Fibroblast of lung (primary cell): ENCODE measurements around the gene KRTAP10-5. TPM values are rescaled to one million over a fixed set of nuclear protein-coding genes. Genes with fewer than 3 reads are reported as not detected.

Experiments
- DNase-seq, 2 donors: peaks; one replicate each; pipeline versions ENCODE4 v3.0.0 to v3.0.0-alpha.2; 2010; ENCODE audit warnings: low read depth in 2 of 2
- H2AFZ ChIP-seq: 2 replicates; pipeline ENCODE4 v1.5.1; 2012; ENCODE audit warnings: low read length, control low read depth, inconsistent platforms
- H3K27ac ChIP-seq: 2 replicates; pipeline ENCODE4 v1.5.1; 2011; ENCODE audit warnings: low read length, control low read depth; ENCODE audit not compliant: insufficient read depth
- H3K27me3 ChIP-seq: 2 replicates; pipeline ENCODE4 v1.5.1; 2011; ENCODE audit warnings: mild to moderate bottlenecking, low read length; ENCODE audit not compliant: control insufficient read depth, insufficient read depth
- H3K36me3 ChIP-seq: 2 replicates; pipeline ENCODE4 v1.5.1; 2011; ENCODE audit warnings: low read length; ENCODE audit not compliant: control insufficient read depth, insufficient read depth
- H3K4me1 ChIP-seq: 2 replicates; pipeline ENCODE4 v1.5.1; 2011; ENCODE audit warnings: low read length; ENCODE audit not compliant: control insufficient read depth, insufficient read depth; ENCODE audit errors: extremely low read depth
- H3K4me2 ChIP-seq: 2 replicates; pipeline ENCODE4 v1.5.1; 2011; ENCODE audit warnings: low read length, control low read depth; ENCODE audit not compliant: insufficient read depth; ENCODE audit errors: extremely low read depth
- H3K4me3 ChIP-seq, 4 experiments: fragments of 200-600 bp in 1 of 4; sonication (generic) in 1 of 4; replicated peaks in 1 of 4; 2 replicates each; pipeline ENCODE4 v1.5.1; 2011 to 2016; ENCODE audit warnings: low read length in 4 of 4, low read depth in 3 of 4, mild to moderate bottlenecking in 3 of 4, control low read depth in 2 of 4, inconsistent platforms in 1 of 4, mixed read lengths in 1 of 4; ENCODE audit not compliant: insufficient read depth in 1 of 4; ENCODE audit errors: control extremely low read depth in 1 of 4
- H3K79me2 ChIP-seq: 2 replicates; pipeline ENCODE4 v1.5.1; 2012; ENCODE audit warnings: mild to moderate bottlenecking, low read length, inconsistent platforms; ENCODE audit not compliant: control insufficient read depth, insufficient read depth
- H3K9ac ChIP-seq: 2 replicates; pipeline ENCODE4 v1.5.1; 2011; ENCODE audit warnings: mild to moderate bottlenecking, low read length, control low read depth; ENCODE audit not compliant: insufficient read depth
- H3K9me3 ChIP-seq: 2 replicates; pipeline ENCODE4 v1.5.1; 2012; ENCODE audit warnings: low read depth, low read length; ENCODE audit not compliant: control insufficient read depth, insufficient read depth
- H4K20me1 ChIP-seq: 2 replicates; pipeline ENCODE4 v1.5.1; 2011; ENCODE audit warnings: low read length; ENCODE audit not compliant: control insufficient read depth, insufficient read depth; ENCODE audit errors: extremely low read depth
- EZH2 ChIP-seq: IDR thresholded peaks from 2 replicates; pipeline ENCODE4 v1.5.1; 2012; ENCODE audit warnings: low read length, control low read depth, mild to moderate bottlenecking; ENCODE audit errors: missing control alignments
- polyA plus RNA-seq, 2 donors: library from polyadenylated mRNA; depleted of rRNA in 1 of 2; stranded (reverse) in 1 of 2; unstranded in 1 of 2; fragments of >200 nt; gene quantifications; 2 replicates each; pipeline ENCODE4 v1.2.1, GENCODE V29; 2011 to 2012; ENCODE audit warnings: missing spikeins in 1 of 2
- total RNA-seq: library from RNA; depleted of rRNA; stranded (reverse); fragments of >200 nt; gene quantifications from 2 replicates; pipeline ENCODE4 v1.2.1, GENCODE V29; 2014
- TF ChIP-seq, protein P1 (sequence below), 2 donors: IDR thresholded peaks in 1 of 2; conservative IDR thresholded peaks in 1 of 2; 1 replicate in 1 of 2; 2 replicates in 1 of 2; pipeline ENCODE4 v1.5.1; 2011 to 2012; ENCODE audit warnings: low read length in 2 of 2, control low read depth in 1 of 2, inconsistent platforms in 1 of 2, low read depth in 1 of 2, mild to moderate bottlenecking in 1 of 2

The KRTAP10-5 gene
- total and polyA plus RNA-seq, 2 donors (not counting 1 experiment from before 2014, with no cell fraction given), result not detected

DNA sequence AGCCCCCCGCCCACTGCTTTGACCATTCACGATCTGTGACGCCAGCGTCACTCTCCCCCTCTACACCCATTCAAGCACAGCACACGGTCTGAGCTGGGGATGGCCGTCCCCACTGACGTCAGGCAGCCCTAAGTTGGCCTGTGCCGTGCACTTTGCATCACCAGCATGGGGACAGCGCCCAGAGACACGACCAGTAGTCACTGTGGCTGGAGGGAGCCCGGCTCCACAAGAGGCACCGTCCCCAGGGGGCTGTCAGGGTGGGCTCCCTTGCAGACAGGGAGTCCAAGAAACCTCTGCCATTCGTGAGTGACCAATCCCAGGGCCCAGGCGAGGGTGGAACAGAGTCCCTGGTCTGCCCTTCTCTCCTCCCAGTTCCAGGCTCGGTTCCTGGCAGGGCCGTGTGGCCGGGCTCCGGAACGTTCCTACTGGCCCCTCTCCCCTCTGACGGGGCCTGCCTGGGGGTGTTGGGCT, 33.8 kb upstream of the KRTAP10-5 start:
- Histone ChIP-seq H3K27ac (no peak overlapping the region), H3K9ac (no peak overlapping the region), H3K79me2 (no peaks in the 10 kb centered on the region), H2AFZ (no peak overlapping the region), H3K4me1 (no peaks in the 10 kb centered on the region), H3K4me3 (no peak overlapping the region), H3K27me3 (no peaks in the 10 kb centered on the region), H3K9me3 (no peaks in the 10 kb centered on the region), H4K20me1 (no peaks in the 10 kb centered on the region), H3K36me3 (no peaks in the 10 kb centered on the region), H3K4me2 (no peak overlapping the region)
- DNase-seq, result no peak
- TF ChIP-seq, protein P1, sequence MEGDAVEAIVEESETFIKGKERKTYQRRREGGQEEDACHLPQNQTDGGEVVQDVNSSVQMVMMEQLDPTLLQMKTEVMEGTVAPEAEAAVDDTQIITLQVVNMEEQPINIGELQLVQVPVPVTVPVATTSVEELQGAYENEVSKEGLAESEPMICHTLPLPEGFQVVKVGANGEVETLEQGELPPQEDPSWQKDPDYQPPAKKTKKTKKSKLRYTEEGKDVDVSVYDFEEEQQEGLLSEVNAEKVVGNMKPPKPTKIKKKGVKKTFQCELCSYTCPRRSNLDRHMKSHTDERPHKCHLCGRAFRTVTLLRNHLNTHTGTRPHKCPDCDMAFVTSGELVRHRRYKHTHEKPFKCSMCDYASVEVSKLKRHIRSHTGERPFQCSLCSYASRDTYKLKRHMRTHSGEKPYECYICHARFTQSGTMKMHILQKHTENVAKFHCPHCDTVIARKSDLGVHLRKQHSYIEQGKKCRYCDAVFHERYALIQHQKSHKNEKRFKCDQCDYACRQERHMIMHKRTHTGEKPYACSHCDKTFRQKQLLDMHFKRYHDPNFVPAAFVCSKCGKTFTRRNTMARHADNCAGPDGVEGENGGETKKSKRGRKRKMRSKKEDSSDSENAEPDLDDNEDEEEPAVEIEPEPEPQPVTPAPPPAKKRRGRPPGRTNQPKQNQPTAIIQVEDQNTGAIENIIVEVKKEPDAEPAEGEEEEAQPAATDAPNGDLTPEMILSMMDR (conservative IDR thresholded peaks at IDR 0.05 in 1 of 2, IDR thresholded peaks at IDR 0.05 in 1 of 2; ENCODE audit: low read depth in 1 of 2, low read length in 2 of 2), result no peak
- TF ChIP-seq EZH2, result no peak

DNA sequence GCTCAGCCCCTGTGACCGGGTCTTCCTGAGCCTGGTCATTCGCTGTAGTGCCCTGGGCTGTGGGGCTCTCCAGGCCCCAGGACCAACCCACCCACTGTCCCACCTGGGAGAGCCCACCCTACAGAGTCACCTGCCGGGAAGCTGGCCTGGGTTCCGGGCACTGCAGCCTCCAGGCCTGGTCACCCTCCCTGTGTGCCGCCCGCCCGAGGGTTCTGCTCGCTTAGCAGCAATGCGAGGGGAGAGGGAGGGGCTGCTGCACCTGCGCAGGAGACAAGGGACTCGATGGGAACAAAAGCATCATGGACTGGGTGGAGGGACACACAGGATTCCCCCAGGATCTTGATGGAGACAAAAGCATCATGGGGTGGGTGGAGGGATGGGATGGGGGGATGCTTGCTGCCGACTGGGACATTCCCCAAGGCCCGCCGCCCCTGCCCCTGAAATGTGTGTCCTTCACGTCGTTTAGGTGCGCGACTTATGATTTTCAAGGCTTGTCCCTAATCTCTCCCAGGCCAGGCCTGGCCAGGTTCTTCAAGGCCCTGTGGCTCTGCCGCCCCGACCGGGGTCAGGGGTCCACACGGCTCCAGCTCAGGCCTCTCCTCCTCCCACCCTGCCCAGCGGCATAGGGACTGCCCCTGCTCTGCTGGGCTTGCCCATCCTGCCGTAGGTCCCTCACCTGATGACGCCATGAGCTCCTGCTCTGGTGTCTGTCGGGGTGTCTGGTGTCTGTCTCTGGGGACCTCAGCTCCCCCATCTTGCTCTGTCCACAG, 33.2 kb upstream of the KRTAP10-5 start:
- H3K27ac ChIP-seq, result no peak overlapping the region
- no peak overlapping the region for H3K4me3 ChIP-seq
- H3K4me1 ChIP-seq, result no peaks in the 10 kb centered on the region
- H3K9ac ChIP-seq, result no peak overlapping the region
- TF ChIP-seq EZH2, result no peak
- TF ChIP-seq, protein P1 (conservative IDR thresholded peaks at IDR 0.05 in 1 of 2, IDR thresholded peaks at IDR 0.05 in 1 of 2; ENCODE audit: low read depth in 1 of 2, low read length in 2 of 2), result no peak
- no peak overlapping the region for H3K4me2 ChIP-seq
- H4K20me1 ChIP-seq, result no peaks in the 10 kb centered on the region
- H3K9me3 ChIP-seq, result no peaks in the 10 kb centered on the region
- H3K27me3 ChIP-seq, result no peaks in the 10 kb centered on the region
- no peaks in the 10 kb centered on the region for H3K36me3 ChIP-seq
- H2AFZ ChIP-seq, result no peak overlapping the region
- H3K79me2 ChIP-seq, result no peaks in the 10 kb centered on the region
- DNase-seq, result no peak

DNA sequence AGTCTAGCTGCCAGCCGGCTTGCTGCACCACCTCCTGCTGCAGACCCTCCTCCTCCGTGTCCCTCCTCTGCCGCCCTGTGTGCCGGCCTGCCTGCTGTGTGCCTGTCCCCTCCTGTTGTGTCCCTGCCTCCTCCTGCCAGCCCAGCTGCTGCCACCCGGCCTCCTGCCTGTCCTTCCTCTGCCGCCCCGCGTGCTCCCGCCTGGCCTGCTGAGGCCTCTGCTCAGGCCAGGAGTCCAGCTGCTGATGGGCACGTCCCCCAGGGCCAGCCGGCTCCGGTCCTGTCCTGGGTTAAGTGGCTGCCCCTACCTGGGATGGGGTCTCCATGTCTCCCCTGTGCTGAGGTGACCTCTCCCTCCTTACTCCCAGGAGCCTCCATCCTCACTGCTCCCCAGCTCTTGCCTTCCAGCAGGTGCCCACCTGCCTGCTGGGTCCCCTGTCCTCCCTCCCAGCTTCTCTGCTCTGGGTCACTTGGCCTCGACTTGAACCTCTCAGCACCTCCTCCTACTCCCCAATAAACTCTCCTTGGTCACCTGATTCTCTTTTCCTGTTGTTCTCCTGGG, 32.3 kb upstream of the KRTAP10-5 start:
- H3K4me2 ChIP-seq, result no peak overlapping the region
- H3K27ac ChIP-seq, result no peak overlapping the region
- no peaks in the 10 kb centered on the region for H3K36me3 ChIP-seq
- H2AFZ ChIP-seq, result no peak overlapping the region
- H3K27me3 ChIP-seq, result no peaks in the 10 kb centered on the region
- H3K4me1 ChIP-seq, result no peaks in the 10 kb centered on the region
- DNase-seq, result no peak
- no peak overlapping the region for H3K9ac ChIP-seq
- no peaks in the 10 kb centered on the region for H4K20me1 ChIP-seq
- H3K4me3 ChIP-seq, result no peak overlapping the region
- H3K9me3 ChIP-seq, result no peaks in the 10 kb centered on the region
- TF ChIP-seq, protein P1 (conservative IDR thresholded peaks at IDR 0.05 in 1 of 2, IDR thresholded peaks at IDR 0.05 in 1 of 2; ENCODE audit: low read depth in 1 of 2, low read length in 2 of 2), result no peak
- TF ChIP-seq EZH2, result no peak
- no peaks in the 10 kb centered on the region for H3K79me2 ChIP-seq
